Measurements from ENCODE around the gene SGTA.

SGTA gene

GRCh38 chr19:2722541-2723344, 60.3 kb downstream of the SGTA start (continued):
- TF ChIP-seq ZNF624 (tag by site-specific recombination; IDR thresholded peaks at IDR 0.05) (no peak), ZBTB20 (tag by site-specific recombination; IDR thresholded peaks at IDR 0.05) (peak; percentile 36; the same call in 1 of the 2 replicates), ZNF19 (tag by site-specific recombination; IDR thresholded peaks at IDR 0.05; ENCODE audit: low read depth) (no peak), SP7 (tag by site-specific recombination; IDR thresholded peaks at IDR 0.05) (peak; percentile 68; the same call in 1 of the 2 replicates), ZNF530 (tag by site-specific recombination; IDR thresholded peaks at IDR 0.05; ENCODE audit: low read depth) (no peak), ZNF16 (tag by site-specific recombination; IDR thresholded peaks at IDR 0.05; ENCODE audit: low read depth) (peak; percentile 95), MZF1 (tag by site-specific recombination; IDR thresholded peaks at IDR 0.05; ENCODE audit: borderline replicate concordance) (no peak), PATZ1 (tag by site-specific recombination; IDR thresholded peaks at IDR 0.05) (0 out of 2 replicates have a peak, but pooled peaks have one; percentile 29), ZBTB11 (tag by site-specific recombination; conservative IDR thresholded peaks at IDR 0.05; ENCODE audit: low read depth) (no peak), ZSCAN5A (tag by site-specific recombination; IDR thresholded peaks at IDR 0.05) (no peak)

GRCh38 chr19:2721570-2722540, 61.2 kb downstream of the SGTA start:
- ChIA-PET CTCF (no interaction called here), POLR2A (interaction anchor here (1.1 kb wide), 1 partner anchor 20 kb away, joined by 3 read pairs; no protein-coding TSS in a partner anchor)
- peak overlapping the region; percentile 24 for H3K4me3 ChIP-seq (ENCODE audit: low read depth, low read length)
- H3K4me1 ChIP-seq (ENCODE audit: control insufficient read depth, insufficient read depth, low read length), result no peaks in the 10 kb centered on the region
- H3K27ac ChIP-seq (ENCODE audit: extremely low read depth, low read depth, low read length), result no peak overlapping the region
- no peaks in the 10 kb centered on the region for H3K9me3 ChIP-seq (ENCODE audit: control insufficient read depth, insufficient read depth, low read depth, low read length)
- H3K36me3 ChIP-seq (ENCODE audit: control insufficient read depth in 2 of 2, insufficient read depth in 1 of 2, low read length in 2 of 2), result peaks cover 0 to 11% of the 10 kb centered on the region in 2 experiments; a peak in 1 of 3 replicates
- TF ChIP-seq KLF8 (tag by site-specific recombination; IDR thresholded peaks at IDR 0.05), result 0 out of 2 replicates have a peak, but pooled peaks have one; percentile 18
- TF ChIP-seq KLF1 (tag by site-specific recombination; IDR thresholded peaks at IDR 0.05), result peak; percentile 71
- peak; percentile 59 for TF ChIP-seq SP3 (tag by site-specific recombination; IDR thresholded peaks at IDR 0.05)
- peak; percentile 62; the same call in 1 of the 2 replicates for TF ChIP-seq ZFHX2 (tag by site-specific recombination; conservative IDR thresholded peaks at IDR 0.05)
- no peak for TF ChIP-seq INSM2 (tag by site-specific recombination; IDR thresholded peaks at IDR 0.05)
- TF ChIP-seq ZNF610 (tag by site-specific recombination; IDR thresholded peaks at IDR 0.05; ENCODE audit: borderline replicate concordance), result no peak
- TF ChIP-seq ZBTB8A (tag by site-specific recombination; IDR thresholded peaks at IDR 0.05), result peak; percentile 28; the same call in 1 of the 2 replicates
- no peak for TF ChIP-seq ZNF692 (tag by site-specific recombination; IDR thresholded peaks at IDR 0.05)
- TF ChIP-seq PRDM6 (tag by site-specific recombination; IDR thresholded peaks at IDR 0.05), result no peak
